Osteocyte (in vitro differentiated cells): ENCODE measurements around the gene PRXL2C. TPM values are rescaled to one million over a fixed set of nuclear protein-coding genes. Genes with fewer than 3 reads are reported as not detected.

ENCODE experiments used
- DNase-seq: peaks from one replicate; pipeline ENCODE4 v3.0.0; 2021; ENCODE audit warnings: mixed read lengths; ENCODE audit not compliant: unreplicated experiment; ENCODE audit errors: extremely low spot score
- H3K27ac Mint-ChIP-seq: one replicate; pipeline ENCODE4 v1.8.0; 2021; ENCODE audit warnings: mild to moderate bottlenecking, mixed read lengths; ENCODE audit not compliant: unreplicated experiment
- H3K27me3 Mint-ChIP-seq: one replicate; pipeline ENCODE4 v1.8.0; 2021; ENCODE audit warnings: mixed read lengths; ENCODE audit not compliant: unreplicated experiment
- H3K36me3 Mint-ChIP-seq: one replicate; pipeline ENCODE4 v1.8.0; 2021; ENCODE audit warnings: mixed read lengths; ENCODE audit not compliant: unreplicated experiment
- H3K4me1 Mint-ChIP-seq: one replicate; pipeline ENCODE4 v1.8.0; 2021; ENCODE audit warnings: mixed read lengths; ENCODE audit not compliant: unreplicated experiment
- H3K4me3 Mint-ChIP-seq: one replicate; pipeline ENCODE4 v1.8.0; 2021; ENCODE audit warnings: mild to moderate bottlenecking, moderate library complexity, mixed read lengths; ENCODE audit not compliant: unreplicated experiment
- H3K9me3 Mint-ChIP-seq: one replicate; pipeline ENCODE4 v1.8.0; 2021; ENCODE audit warnings: mixed read lengths; ENCODE audit not compliant: unreplicated experiment
- CTCF ChIP-seq: fragments of 200-600 bp; sonication (generic); IDR thresholded peaks from 2 replicates; pipeline ENCODE4 v1.5.0; 2021; ENCODE audit warnings: antibody characterized with exemption, mild to moderate bottlenecking, moderate library complexity
- total RNA-seq: library from RNA; stranded (reverse); gene quantifications from 2 replicates; pipeline ENCODE4 v1.2.1, GENCODE V29; 2021

PRXL2C gene
- total RNA-seq, 1 donor from 2014 or later = 19.8 TPM

GRCh38 chr9:96626912-96627311 lies 28.2 kb downstream of the PRXL2C start:
- TF ChIP-seq CTCF = no peak

DNA sequence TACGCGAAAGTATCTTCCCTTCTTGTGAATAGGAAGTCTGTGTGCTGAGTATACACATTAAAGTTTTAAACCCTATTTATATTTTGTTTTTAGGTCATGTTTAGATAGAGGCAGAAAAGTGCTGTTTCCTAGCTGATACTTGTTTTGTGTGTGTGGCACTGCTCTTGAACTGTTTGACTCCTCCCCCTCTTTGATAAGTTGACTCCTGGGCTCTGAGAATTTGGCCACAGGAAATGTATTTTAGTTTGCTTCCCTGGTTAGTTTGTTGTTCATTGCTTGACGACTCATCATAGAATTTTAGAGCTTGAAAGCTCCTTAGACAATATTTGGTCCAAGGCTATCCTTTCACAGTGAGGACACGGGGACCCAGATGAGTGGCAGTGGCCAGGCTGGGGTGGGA lies 33.5 kb downstream of the PRXL2C start:
- DNase-seq = no peak
- H3K4me1 Mint-ChIP-seq = peaks cover 13% of the 10 kb centered on the region
- no peak overlapping the region for H3K4me3 Mint-ChIP-seq
- H3K9me3 Mint-ChIP-seq = no peaks in the 10 kb centered on the region
- TF ChIP-seq CTCF = no peak
- H3K36me3 Mint-ChIP-seq = no peaks in the 10 kb centered on the region
- no peaks in the 10 kb centered on the region for H3K27me3 Mint-ChIP-seq
- no peak overlapping the region for H3K27ac Mint-ChIP-seq

More at GRCh38 chr9:96626912-96627311, 28.2 kb downstream of the PRXL2C start:
- no peak for DNase-seq
- Mint-ChIP-seq H3K27me3 (no peaks in the 10 kb centered on the region), H3K4me1 (peaks cover 19% of the 10 kb centered on the region), H3K9me3 (no peaks in the 10 kb centered on the region), H3K4me3 (no peak overlapping the region), H3K36me3 (no peaks in the 10 kb centered on the region), H3K27ac (peak overlapping the region; percentile 86)

- peaks cover 13% of the 10 kb centered on the region for H3K4me1 Mint-ChIP-seq
- DNase-seq = no peak
- peak overlapping the region; percentile 86 for H3K4me3 Mint-ChIP-seq
- H3K36me3 Mint-ChIP-seq = no peaks in the 10 kb centered on the region
- no peaks in the 10 kb centered on the region for H3K9me3 Mint-ChIP-seq
- peak overlapping the region; percentile 28 for H3K27ac Mint-ChIP-seq
- TF ChIP-seq CTCF = no peak
- no peaks in the 10 kb centered on the region for H3K27me3 Mint-ChIP-seq
Measured at GRCh38 chr9:96620832-96621269, 34.3 kb downstream of the PRXL2C start.

DNA sequence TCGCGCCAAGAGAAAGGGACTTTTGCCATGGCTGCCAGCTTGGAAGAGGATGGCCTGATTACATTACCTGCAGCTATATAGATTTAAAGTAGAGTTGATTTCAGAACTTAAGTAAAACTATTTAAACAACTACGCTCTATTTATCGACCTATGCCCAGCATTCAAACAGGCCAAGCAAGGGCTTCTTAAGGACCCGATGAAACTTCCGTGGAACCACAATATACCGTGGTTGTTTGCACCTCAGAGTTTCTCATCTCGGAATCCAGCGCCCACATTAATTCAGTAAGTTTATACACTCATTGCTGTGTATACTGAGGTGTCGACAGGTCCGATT lies 35.0 kb downstream of the PRXL2C start:
- Mint-ChIP-seq H3K36me3 (no peaks in the 10 kb centered on the region), H3K27me3 (no peaks in the 10 kb centered on the region), H3K27ac (peak overlapping the region; percentile 91), H3K4me3 (peak overlapping the region; percentile 86), H3K9me3 (no peaks in the 10 kb centered on the region), H3K4me1 (peaks cover 13% of the 10 kb centered on the region)
- TF ChIP-seq CTCF = no peak
- no peak for DNase-seq

GRCh38 chr9:96619491-96620180 lies 35.5 kb downstream of the PRXL2C start, which contains the start of gene CDC14B:
CDC14B (minus strand) TSS chr9:96619843; CDS start chr9:96619378, 465 bp downstream.
- TF ChIP-seq CTCF = no peak
- Mint-ChIP-seq H3K4me3 (peak within 1 kb of the TSS; percentile 86), H3K27me3 (no peaks in the 10 kb centered on the region), H3K4me1 (peaks cover 14% of the 10 kb centered on the region), H3K36me3 (no peaks in the 10 kb centered on the region), H3K27ac (peak within 1 kb of the TSS; percentile 91), H3K9me3 (no peaks in the 10 kb centered on the region)
- DNase-seq = peak; percentile 92
